SK-N-SH (cell line): ENCODE measurements around the gene PARP14. TPM values are rescaled to one million over a fixed set of nuclear protein-coding genes. Genes with fewer than 3 reads are reported as not detected.

Source experiments
- CTCF ChIA-PET: fragments of 300-600, 350-600 bp; formaldehyde crosslinking; extraction: SDS; loops from one replicate; lab custom pipeline; 2021; lab: Yijun Ruan, JAX
- POLR2A ChIA-PET: fragments of 350-600 bp; sonication (Branson Sonifier 250); formaldehyde crosslinking; extraction: SDS; loops from one replicate; lab custom pipeline; 2020; ENCODE audit warnings: antibody characterized with exemption, inconsistent platforms; lab: Yijun Ruan, JAX
- DNase-seq: peaks from one replicate; pipeline ENCODE4 v3.0.0; 2012
- H2AFZ ChIP-seq: fragments of 200-600 bp; sonication (generic); 2 replicates; pipeline ENCODE4 v1.8.1; 2016; ENCODE audit warnings: antibody characterized with exemption, mild to moderate bottlenecking, low read depth
- H3F3A ChIP-seq: fragments of 200-600 bp; sonication (generic); replicated peaks from 2 replicates; pipeline ENCODE3; 2016; ENCODE audit warnings: antibody characterized with exemption, mild to moderate bottlenecking; ENCODE audit not compliant: insufficient read depth
- H3K27ac ChIP-seq, 2 experiments: fragments of 200-500 bp in 1 of 2; fragments of 200-600 bp in 1 of 2; sonication (Bioruptor generic) in 1 of 2; sonication (generic), shearing (Covaris generic) in 1 of 2; 2 replicates each; pipeline versions ENCODE4 v1.5.1 to v1.6.1; 2014 to 2016; ENCODE audit warnings: low read depth in 2 of 2, inconsistent platforms in 1 of 2, low read length in 1 of 2, mild to moderate bottlenecking in 1 of 2, mixed read lengths in 1 of 2
- H3K27me3 ChIP-seq: fragments of 200-600 bp; sonication (generic), shearing (Covaris generic); 2 replicates; pipeline ENCODE4 v1.6.1; 2016; ENCODE audit warnings: mixed run types; ENCODE audit not compliant: insufficient read depth
- H3K36me3 ChIP-seq, 2 experiments: fragments of 200-500 bp in 1 of 2; fragments of 200-600 bp in 1 of 2; sonication (Bioruptor generic) in 1 of 2; sonication (generic) in 1 of 2; replicated peaks in 1 of 2; 2 replicates each; pipeline versions ENCODE3 to v1.5.1; 2014 to 2016; ENCODE audit warnings: low read length in 1 of 2, mild to moderate bottlenecking in 1 of 2; ENCODE audit not compliant: insufficient read depth in 2 of 2, control insufficient read depth in 1 of 2
- H3K4me1 ChIP-seq, 2 experiments: fragments of 200-500 bp in 1 of 2; fragments of 200-600 bp in 1 of 2; sonication (Bioruptor generic) in 1 of 2; sonication (generic), shearing (Covaris generic) in 1 of 2; 2 replicates each; pipeline versions ENCODE4 v1.5.1 to v1.6.1; 2014 to 2016; ENCODE audit warnings: low read depth in 1 of 2, low read length in 1 of 2, mixed run types in 1 of 2; ENCODE audit not compliant: insufficient read depth in 2 of 2, control insufficient read depth in 1 of 2
- H3K4me2 ChIP-seq: fragments of 200-600 bp; sonication (generic), shearing (Covaris generic); 2 replicates; pipeline ENCODE4 v1.6.1; 2017; ENCODE audit warnings: mixed run types
- H3K4me3 ChIP-seq, 2 experiments: fragments of 200-500 bp in 1 of 2; fragments of 200-600 bp in 1 of 2; sonication (Bioruptor generic) in 1 of 2; sonication (generic), shearing (Covaris generic) in 1 of 2; 2 replicates each; pipeline versions ENCODE4 v1.5.1 to v1.8.1; 2014 to 2016; ENCODE audit warnings: low read depth in 2 of 2, inconsistent platforms in 1 of 2, low read length in 1 of 2, mild to moderate bottlenecking in 1 of 2, mixed read lengths in 1 of 2, moderate library complexity in 1 of 2
- H3K79me2 ChIP-seq: fragments of 200-600 bp; sonication (generic); 2 replicates; pipeline ENCODE4 v1.8.1; 2017; ENCODE audit warnings: mild to moderate bottlenecking; ENCODE audit not compliant: insufficient read depth
- H3K9ac ChIP-seq: fragments of 200-600 bp; sonication (generic); 2 replicates; pipeline ENCODE4 v1.6.1; 2017; ENCODE audit warnings: mixed run types
- H3K9me2 ChIP-seq: fragments of 200-600 bp; sonication (generic); 2 replicates; pipeline ENCODE4 v1.6.1; 2017; ENCODE audit warnings: mixed run types
- H3K9me3 ChIP-seq: fragments of 200-600 bp; sonication (generic); 2 replicates; pipeline ENCODE4 v1.6.1; 2017; ENCODE audit warnings: mixed run types, mild to moderate bottlenecking, moderate library complexity
- H4K20me1 ChIP-seq: fragments of 200-600 bp; sonication (generic); 2 replicates; pipeline ENCODE4 v1.6.1; 2017; ENCODE audit warnings: mild to moderate bottlenecking, mixed run types; ENCODE audit not compliant: insufficient read depth
- CTCF ChIP-seq: fragments of 200-600 bp; sonication (generic); IDR thresholded peaks from 2 replicates; pipeline ENCODE4 v1.6.1; 2017; ENCODE audit warnings: antibody characterized with exemption, mild to moderate bottlenecking, moderate library complexity
- ELF1 ChIP-seq: IDR thresholded peaks from 2 replicates; pipeline ENCODE4 v1.4.0; 2012
- FOXM1 ChIP-seq: IDR thresholded peaks from 2 replicates; pipeline ENCODE4 v1.4.0; 2012; ENCODE audit warnings: low read depth, mild to moderate bottlenecking
- GABPA ChIP-seq: IDR thresholded peaks from 2 replicates; pipeline ENCODE4 v1.4.0; 2012; ENCODE audit warnings: low read depth, mild to moderate bottlenecking
- JUND ChIP-seq: IDR thresholded peaks from 2 replicates; pipeline ENCODE4 v1.4.0; 2012
- MAX ChIP-seq: IDR thresholded peaks from 2 replicates; pipeline ENCODE4 v1.4.0; 2012; ENCODE audit warnings: low read depth
- MEF2A ChIP-seq: IDR thresholded peaks from 2 replicates; pipeline ENCODE4 v1.4.0; 2012; ENCODE audit warnings: low read depth, borderline replicate concordance
- NFIC ChIP-seq: IDR thresholded peaks from 2 replicates; pipeline ENCODE4 v1.4.0; 2012; ENCODE audit warnings: borderline replicate concordance
- PBX3 ChIP-seq: IDR thresholded peaks from 2 replicates; pipeline ENCODE4; 2012
- REST ChIP-seq: IDR thresholded peaks from 2 replicates; pipeline ENCODE4 v1.6.1; 2012; ENCODE audit warnings: mild to moderate bottlenecking, low read depth, low read length, moderate library complexity
- RFX5 ChIP-seq: IDR thresholded peaks from 2 replicates; pipeline ENCODE4 v1.6.1; 2012; ENCODE audit warnings: mild to moderate bottlenecking, improper control_type of control experiment, low read length
- TAF1 ChIP-seq: IDR thresholded peaks from 2 replicates; pipeline ENCODE4 v1.6.1; 2012; ENCODE audit warnings: low read depth, mild to moderate bottlenecking, low read length, moderate library complexity, borderline replicate concordance
- TCF12 ChIP-seq: IDR thresholded peaks from 2 replicates; pipeline ENCODE4 v1.4.0; 2012
- USF1 ChIP-seq: IDR thresholded peaks from 2 replicates; pipeline ENCODE4 v1.4.0; 2012; ENCODE audit warnings: low read depth, borderline replicate concordance
- YY1 ChIP-seq: IDR thresholded peaks from 2 replicates; pipeline ENCODE4 v1.4.0; 2012; ENCODE audit warnings: low read depth, mild to moderate bottlenecking
- WGBS: methylation state at CpG from one replicate; pipeline ENCODE4 v1.1.6; 2017; ENCODE audit warnings: low lambda C conversion rate; 5-methylcytosine and 5-hydroxymethylcytosine counted together
- polyA plus RNA-seq, 3 experiments: library from polyadenylated mRNA; depleted of rRNA; stranded (reverse); fragments of >200 nt; gene quantifications; 2 replicates each; pipeline ENCODE4 v1.2.3, GENCODE V29; 2012

The PARP14 gene
- polyA plus RNA-seq, 1 of the 3 experiments (the other 2 are of a cell fraction), result 9.2 TPM

GRCh38 chr3:122660297-122660974 is 20.2 kb upstream of the PARP14 start:
- CTCF ChIA-PET, result interaction anchor here (1.4 kb wide), 1 partner anchor 18 kb away, joined by 5 read pairs; no protein-coding TSS in a partner anchor
- Histone ChIP-seq H3K4me2 (no peak overlapping the region), H3K9me2 (no peaks in the 10 kb centered on the region), H2AFZ (no peak overlapping the region), H3K27me3 (no peaks in the 10 kb centered on the region), H3K79me2 (no peaks in the 10 kb centered on the region), H3K27ac (no peak overlapping the region), H3K9me3 (no peaks in the 10 kb centered on the region), H3F3A (no peaks in the 10 kb centered on the region)
- POLR2A ChIA-PET, result no interaction called here
- 71% methylated on average over 14 of the region's 14 CpGs for WGBS
- TF ChIP-seq PBX3 (no peak), JUND (no peak), TAF1 (no peak), NFIC (no peak), TCF12 (no peak), ELF1 (no peak), REST (no peak), MEF2A (no peak), MAX (no peak), YY1 (no peak), GABPA (no peak), CTCF (no peak), USF1 (no peak), FOXM1 (no peak), RFX5 (no peak)
- TF ChIP-seq, all 33 proteins: peak for 0
- Histone ChIP-seq H3K36me3 (no peaks in the 10 kb centered on the region), H4K20me1 (no peaks in the 10 kb centered on the region), H3K4me1 (peaks cover 0 to 7% of the 10 kb centered on the region in 2 experiments; a peak in 2 of 4 replicates), H3K9ac (no peak overlapping the region), H3K4me3 (no peak overlapping the region)
- DNase-seq, result no peak
